Measurements from ENCODE around the gene FBXW8. TPM values are rescaled to one million over a fixed set of nuclear protein-coding genes. Genes with fewer than 3 reads are reported as not detected.

Gene FBXW8
- total RNA-seq, 1 experiment from 2014 or later: 10.3 TPM

- peaks cover 15% of the 10 kb centered on the region for H3K4me1 ChIP-seq (replicated peaks)
- H3K27me3 ChIP-seq (replicated peaks): no peaks in the 10 kb centered on the region
- H3K36me3 ChIP-seq: peaks cover 20% of the 10 kb centered on the region
- no peak for DNase-seq (ENCODE audit: low read depth in 1 of 2, low spot score in 2 of 2)
- no peaks in the 10 kb centered on the region for H3K9me3 ChIP-seq (replicated peaks)
- no peak overlapping the region for H3K4me3 ChIP-seq
- no peak overlapping the region for H3K27ac ChIP-seq
These were observed 11.6 kb downstream of the FBXW8 start for GRCh38 chr12:116922194-116922897.

- H3K27ac ChIP-seq: peak overlapping the region; percentile 50
- no peak overlapping the region for H3K4me3 ChIP-seq
- peak; percentile 55 to 88 for DNase-seq (ENCODE audit: low read depth in 1 of 2, low spot score in 2 of 2)
These were observed 14.1 kb downstream of the FBXW8 start for GRCh38 chr12:116924558-116925453.

GRCh38 chr12:116926283-116927243 is 15.8 kb downstream of the FBXW8 start:
- Histone ChIP-seq H3K27ac (no peak overlapping the region), H3K9me3 (replicated peaks) (no peaks in the 10 kb centered on the region), H3K4me3 (no peak overlapping the region), H3K36me3 (peaks cover 29% of the 10 kb centered on the region), H3K27me3 (replicated peaks) (no peaks in the 10 kb centered on the region), H3K4me1 (replicated peaks) (peaks cover 15% of the 10 kb centered on the region)
- DNase-seq (ENCODE audit: low read depth in 1 of 2, low spot score in 2 of 2): no peak

More at GRCh38 chr12:116924558-116925453, 14.1 kb downstream of the FBXW8 start:
- no peaks in the 10 kb centered on the region for H3K9me3 ChIP-seq (replicated peaks)
- peaks cover 19% of the 10 kb centered on the region for H3K36me3 ChIP-seq
- H3K27me3 ChIP-seq (replicated peaks): no peaks in the 10 kb centered on the region
- peaks cover 15% of the 10 kb centered on the region for H3K4me1 ChIP-seq (replicated peaks)

GRCh38 chr12:116927244-116927940 is 16.6 kb downstream of the FBXW8 start:
- Histone ChIP-seq H3K4me3 (no peak overlapping the region), H3K27me3 (replicated peaks) (no peaks in the 10 kb centered on the region), H3K9me3 (replicated peaks) (no peaks in the 10 kb centered on the region), H3K27ac (no peak overlapping the region), H3K36me3 (peaks cover 33% of the 10 kb centered on the region), H3K4me1 (replicated peaks) (peaks cover 15% of the 10 kb centered on the region)
- DNase-seq (ENCODE audit: low read depth in 1 of 2, low spot score in 2 of 2): no peak

GRCh38 chr12:116928504-116928903 is 17.8 kb downstream of the FBXW8 start:
- no peak overlapping the region for H3K27ac ChIP-seq
- H3K36me3 ChIP-seq: peaks cover 41% of the 10 kb centered on the region
- no peak for DNase-seq (ENCODE audit: low read depth in 1 of 2, low spot score in 2 of 2)
- no peaks in the 10 kb centered on the region for H3K9me3 ChIP-seq (replicated peaks)
- H3K4me3 ChIP-seq: no peak overlapping the region
- H3K27me3 ChIP-seq (replicated peaks): no peaks in the 10 kb centered on the region
- H3K4me1 ChIP-seq (replicated peaks): peaks cover 15% of the 10 kb centered on the region

GRCh38 chr12:116929885-116930284 is 19.1 kb downstream of the FBXW8 start:
- Histone ChIP-seq H3K4me1 (replicated peaks) (peaks cover 5% of the 10 kb centered on the region), H3K27ac (no peak overlapping the region), H3K9me3 (replicated peaks) (no peaks in the 10 kb centered on the region), H3K36me3 (peaks cover 45% of the 10 kb centered on the region), H3K4me3 (no peak overlapping the region), H3K27me3 (replicated peaks) (no peaks in the 10 kb centered on the region)
- DNase-seq (ENCODE audit: low read depth in 1 of 2, low spot score in 2 of 2): no peak

- Histone ChIP-seq H3K4me3 (no peak overlapping the region), H3K4me1 (replicated peaks) (no peaks in the 10 kb centered on the region), H3K9me3 (replicated peaks) (no peaks in the 10 kb centered on the region), H3K27ac (no peak overlapping the region), H3K36me3 (peaks cover 55% of the 10 kb centered on the region), H3K27me3 (replicated peaks) (no peaks in the 10 kb centered on the region)
- no peak for DNase-seq (ENCODE audit: low read depth in 1 of 2, low spot score in 2 of 2)
These were observed 20.9 kb downstream of the FBXW8 start for GRCh38 chr12:116931665-116932064.

- Histone ChIP-seq H3K27me3 (replicated peaks) (no peaks in the 10 kb centered on the region), H3K4me1 (replicated peaks) (no peaks in the 10 kb centered on the region), H3K36me3 (peaks cover 57% of the 10 kb centered on the region), H3K9me3 (replicated peaks) (no peaks in the 10 kb centered on the region), H3K27ac (no peak overlapping the region), H3K4me3 (no peak overlapping the region)
- no peak for DNase-seq (ENCODE audit: low read depth in 1 of 2, low spot score in 2 of 2)
These were observed 22.3 kb downstream of the FBXW8 start for GRCh38 chr12:116933091-116933490.

GRCh38 chr12:116933512-116934246 is 22.9 kb downstream of the FBXW8 start:
- H3K36me3 ChIP-seq: peaks cover 57% of the 10 kb centered on the region
- H3K9me3 ChIP-seq (replicated peaks): no peaks in the 10 kb centered on the region
- no peaks in the 10 kb centered on the region for H3K4me1 ChIP-seq (replicated peaks)
- DNase-seq (ENCODE audit: low read depth in 1 of 2, low spot score in 2 of 2): no peak
- H3K4me3 ChIP-seq: no peak overlapping the region
- H3K27me3 ChIP-seq (replicated peaks): no peaks in the 10 kb centered on the region
- H3K27ac ChIP-seq: no peak overlapping the region

- DNase-seq (ENCODE audit: low read depth in 1 of 2, low spot score in 2 of 2): no peak
- H3K4me1 ChIP-seq (replicated peaks): no peaks in the 10 kb centered on the region
- no peak overlapping the region for H3K4me3 ChIP-seq
- no peaks in the 10 kb centered on the region for H3K27me3 ChIP-seq (replicated peaks)
- H3K36me3 ChIP-seq: peaks cover 45% of the 10 kb centered on the region
- H3K27ac ChIP-seq: no peak overlapping the region
- no peaks in the 10 kb centered on the region for H3K9me3 ChIP-seq (replicated peaks)
These were observed 24.4 kb downstream of the FBXW8 start for GRCh38 chr12:116934908-116935705.

GRCh38 chr12:116937640-116938039 is 26.9 kb downstream of the FBXW8 start:
- no peak overlapping the region for H3K4me3 ChIP-seq
- no peaks in the 10 kb centered on the region for H3K27me3 ChIP-seq (replicated peaks)
- H3K36me3 ChIP-seq: peaks cover 35% of the 10 kb centered on the region
- H3K9me3 ChIP-seq (replicated peaks): no peaks in the 10 kb centered on the region
- no peaks in the 10 kb centered on the region for H3K4me1 ChIP-seq (replicated peaks)
- no peak for DNase-seq (ENCODE audit: low read depth in 1 of 2, low spot score in 2 of 2)
- no peak overlapping the region for H3K27ac ChIP-seq

GRCh38 chr12:116939734-116940133 is 29.0 kb downstream of the FBXW8 start:
- Histone ChIP-seq H3K27me3 (replicated peaks) (no peaks in the 10 kb centered on the region), H3K9me3 (replicated peaks) (peaks cover 2% of the 10 kb centered on the region; the same call in 1 of the 2 replicates), H3K4me3 (no peak overlapping the region), H3K36me3 (peaks cover 32% of the 10 kb centered on the region), H3K27ac (no peak overlapping the region), H3K4me1 (replicated peaks) (no peaks in the 10 kb centered on the region)
- no peak for DNase-seq (ENCODE audit: low read depth in 1 of 2, low spot score in 2 of 2)
